ENCODE measurements around the gene MAGI2.

The MAGI2 gene

GRCh38 chr7:78558566-78558965, 894.9 kb downstream of the MAGI2 start:
- no peak for TF ChIP-seq CTCF (conservative IDR thresholded peaks at IDR 0.05; ENCODE audit: low read length)
- DNase-seq (ENCODE audit: low read depth), result no peak
- no peak overlapping the region for H3K4me3 ChIP-seq (ENCODE audit: low read length)

GRCh38 chr7:78543976-78544375, 909.5 kb downstream of the MAGI2 start:
- no peak for DNase-seq (ENCODE audit: low read depth)
- H3K4me3 ChIP-seq (ENCODE audit: low read length), result no peak overlapping the region
- no peak for TF ChIP-seq CTCF (conservative IDR thresholded peaks at IDR 0.05; ENCODE audit: low read length)

- TF ChIP-seq CTCF (conservative IDR thresholded peaks at IDR 0.05; ENCODE audit: low read length), result no peak
- no peak overlapping the region for H3K4me3 ChIP-seq (ENCODE audit: low read length)
- no peak for DNase-seq (ENCODE audit: low read depth)
Measured at GRCh38 chr7:78542981-78543380, 910.5 kb downstream of the MAGI2 start.

GRCh38 chr7:78542541-78542940, 910.9 kb downstream of the MAGI2 start:
- no peak overlapping the region for H3K4me3 ChIP-seq (ENCODE audit: low read length)
- no peak for DNase-seq (ENCODE audit: low read depth)
- TF ChIP-seq CTCF (conservative IDR thresholded peaks at IDR 0.05; ENCODE audit: low read length), result no peak

- TF ChIP-seq CTCF (conservative IDR thresholded peaks at IDR 0.05; ENCODE audit: low read length), result no peak
- DNase-seq (ENCODE audit: low read depth), result no peak
- no peak overlapping the region for H3K4me3 ChIP-seq (ENCODE audit: low read length)
Measured at GRCh38 chr7:78539825-78540224, 913.6 kb downstream of the MAGI2 start.

GRCh38 chr7:78535655-78536054, 917.8 kb downstream of the MAGI2 start:
- TF ChIP-seq CTCF (conservative IDR thresholded peaks at IDR 0.05; ENCODE audit: low read length), result no peak
- H3K4me3 ChIP-seq (ENCODE audit: low read length), result no peak overlapping the region
- DNase-seq (ENCODE audit: low read depth), result no peak

GRCh38 chr7:78530351-78530750, 923.1 kb downstream of the MAGI2 start:
- DNase-seq (ENCODE audit: low read depth), result peak; percentile 57
- no peak for TF ChIP-seq CTCF (conservative IDR thresholded peaks at IDR 0.05; ENCODE audit: low read length)
- no peak overlapping the region for H3K4me3 ChIP-seq (ENCODE audit: low read length)
